ENCODE data around the gene SUCO. TPM values are rescaled to one million over a fixed set of nuclear protein-coding genes. Genes with fewer than 3 reads are reported as not detected.

The SUCO gene
- total RNA-seq, 1 experiment from 2014 or later = 37.7 TPM

- Histone ChIP-seq H3T11ph (ENCODE audit: low read length) (no peak overlapping the region), H4K5ac (ENCODE audit: insufficient read length, low read depth, low read length) (no peak overlapping the region), H3K79me2 (ENCODE audit: insufficient read depth, low read length) (no peaks in the 10 kb centered on the region), H3K4me1 (ENCODE audit: insufficient read depth, low read length) (no peaks in the 10 kb centered on the region), H3K27ac (ENCODE audit: insufficient read length, low read depth, low read length) (no peak overlapping the region), H4K8ac (replicated peaks; ENCODE audit: insufficient read length, low read depth, low read length) (no peak overlapping the region), H3K56ac (ENCODE audit: insufficient read length, low read depth, low read length) (no peak overlapping the region), H3K23me2 (ENCODE audit: insufficient read length, low read depth, low read length, poor library complexity, severe bottlenecking) (no peaks in the 10 kb centered on the region), H2BK12ac (ENCODE audit: insufficient read length, low read depth, low read length) (no peak overlapping the region), H4K20me1 (ENCODE audit: control insufficient read depth, insufficient read depth, insufficient read length) (no peaks in the 10 kb centered on the region), H3K9me3 (ENCODE audit: control insufficient read depth, low read depth, low read length) (peaks cover 6% of the 10 kb centered on the region), H2AK5ac (ENCODE audit: insufficient read length, low read length) (no peak overlapping the region), H3K14ac (ENCODE audit: insufficient read depth, low read length) (no peak overlapping the region), H4K91ac (ENCODE audit: insufficient read length, low read depth, low read length) (no peak overlapping the region), H2BK15ac (ENCODE audit: low read depth, low read length) (no peak overlapping the region), H3K9ac (ENCODE audit: extremely low read depth, insufficient read length, low read length) (no peak overlapping the region), H3K4ac (ENCODE audit: low read depth, low read length) (no peak overlapping the region), H2BK20ac (ENCODE audit: low read depth, low read length, poor library complexity, severe bottlenecking) (no peak overlapping the region), H3K27me3 (ENCODE audit: insufficient read depth, low read length) (no peaks in the 10 kb centered on the region), H2BK120ac (ENCODE audit: low read depth, low read length, poor library complexity, severe bottlenecking) (no peak overlapping the region), H3K4me2 (ENCODE audit: insufficient read depth, insufficient read length, low read length) (no peak overlapping the region), H3K23ac (ENCODE audit: insufficient read length, low read depth, low read length) (no peak overlapping the region), H3K18ac (ENCODE audit: insufficient read length, low read depth, low read length) (no peak overlapping the region), H3K79me1 (ENCODE audit: insufficient read depth, low read depth, low read length, poor library complexity, severe bottlenecking) (no peaks in the 10 kb centered on the region), H2AFZ (ENCODE audit: low read length) (no peak overlapping the region), H2BK5ac (ENCODE audit: insufficient read length, low read length) (no peak overlapping the region)
- no CpG with 5 or more reads among the region's 3 CpGs for WGBS (ENCODE audit: extremely low coverage, insufficient read length, low lambda C conversion rate)
- Mint-ChIP-seq H3K4me1 (no peaks in the 10 kb centered on the region), H3K27me3 (ENCODE audit: low read depth) (no peaks in the 10 kb centered on the region; the same call in 1 of the 2 replicates), H3K27ac (no peak overlapping the region), H3K4me3 (no peak overlapping the region), H3K36me3 (ENCODE audit: insufficient read depth in 1 of 3, low read depth in 3 of 3) (peaks cover 2 to 15% (median 5%) of the 10 kb centered on the region in 3 experiments; a peak in 5 of 7 replicates), H3K9me3 (peaks cover 17 to 27% of the 10 kb centered on the region in 2 experiments)
- DNase-seq = no peak
- TF ChIP-seq CTCF (conservative IDR thresholded peaks at IDR 0.05) = no peak
These were observed 93.9 kb downstream of the SUCO start for GRCh38 chr1:172626845-172627244.

Data from H9 (cell line).